DOHH2 (cell line): ENCODE results near the gene MED13.

Experiments
- CTCF ChIP-seq: fragments of 200-600 bp; sonication (generic); IDR thresholded peaks from one replicate; pipeline ENCODE4 v1.5.1; 2014; ENCODE audit warnings: antibody characterized with exemption, mild to moderate bottlenecking, low read depth, low read length; ENCODE audit not compliant: poor library complexity, severe bottlenecking
- EZH2phosphoT487 ChIP-seq: fragments of 200-600 bp; sonication (generic); IDR thresholded peaks from 2 replicates; pipeline ENCODE4 v1.6.1; 2017; ENCODE audit warnings: borderline replicate concordance, mild to moderate bottlenecking, antibody characterized with exemption, low read length, moderate library complexity, mixed read lengths

- no peak for TF ChIP-seq CTCF
- no peak for TF ChIP-seq EZH2phosphoT487
Observed at GRCh38 chr17:61947367-61948078, 117.6 kb downstream of the MED13 start.
